ENCODE data around the gene ABCA4. TPM values are rescaled to one million over a fixed set of nuclear protein-coding genes. Genes with fewer than 3 reads are reported as not detected.

Gene ABCA4
- total and polyA plus RNA-seq, 8 donors = 0.08 to 1.2 (median 0.37) TPM; not detected in 5

- no peaks in the 10 kb centered on the region for H3K4me1 ChIP-seq
- TF ChIP-seq POLR2AphosphoS5 (IDR thresholded peaks at IDR 0.05) (no peak), POLR2A (IDR thresholded peaks at IDR 0.05) (no peak), CTCF (IDR thresholded peaks at IDR 0.05) (no peak), EP300 (IDR thresholded peaks at IDR 0.05) (no peak)
- no peaks in the 10 kb centered on the region for H3K9me3 ChIP-seq
- WGBS, 5 donors = 74 to 84% (median 82%) methylated on average over 2 of the region's 2 CpGs
- no peak overlapping the region for H3K27ac ChIP-seq
- DNase-seq = no peak
- intact Hi-C loops (cut with DNase I; ENCODE audit: low total_unique reads) = no loop called here
- H3K36me3 ChIP-seq = no peaks in the 10 kb centered on the region
- no peaks in the 10 kb centered on the region for H3K27me3 ChIP-seq
- H3K4me3 ChIP-seq = no peak overlapping the region
Observed at GRCh38 chr1:93969371-93969770, 151.6 kb downstream of the ABCA4 start.

- Histone ChIP-seq H3K9me3 (no peaks in the 10 kb centered on the region), H3K27me3 (no peaks in the 10 kb centered on the region), H3K36me3 (no peaks in the 10 kb centered on the region), H3K4me1 (no peaks in the 10 kb centered on the region), H3K4me3 (no peak overlapping the region), H3K27ac (no peak overlapping the region)
- DNase-seq = peak in 1 of 2 donors; percentile 58
- TF ChIP-seq EP300 (IDR thresholded peaks at IDR 0.05) (no peak), CTCF (IDR thresholded peaks at IDR 0.05) (no peak), POLR2A (IDR thresholded peaks at IDR 0.05) (no peak), POLR2AphosphoS5 (IDR thresholded peaks at IDR 0.05) (no peak)
- WGBS, 5 donors = 79 to 94% (median 86%) methylated on average over 3 of the region's 3 CpGs
- intact Hi-C loops (cut with DNase I; ENCODE audit: low total_unique reads) = no loop called here
Observed at GRCh38 chr1:93967306-93967705, 153.6 kb downstream of the ABCA4 start.

- 67 to 81% (median 76%) methylated on average over 2 of the region's 2 CpGs for WGBS, 5 donors
- H3K36me3 ChIP-seq = no peaks in the 10 kb centered on the region
- H3K9me3 ChIP-seq = no peaks in the 10 kb centered on the region
- H3K27ac ChIP-seq = no peak overlapping the region
- DNase-seq = no peak
- no peaks in the 10 kb centered on the region for H3K4me1 ChIP-seq
- no peaks in the 10 kb centered on the region for H3K27me3 ChIP-seq
- intact Hi-C loops (cut with DNase I; ENCODE audit: low total_unique reads) = no loop called here
- no peak overlapping the region for H3K4me3 ChIP-seq
- TF ChIP-seq EP300 (IDR thresholded peaks at IDR 0.05) = no peak
- TF ChIP-seq CTCF (IDR thresholded peaks at IDR 0.05) = no peak
- TF ChIP-seq POLR2AphosphoS5 (IDR thresholded peaks at IDR 0.05) = no peak
- no peak for TF ChIP-seq POLR2A (IDR thresholded peaks at IDR 0.05)
Observed at GRCh38 chr1:93965888-93966287, 155.1 kb downstream of the ABCA4 start.

- 81 to 96% (median 94%) methylated on average over 2 of the region's 2 CpGs for WGBS, 5 donors
- H3K27me3 ChIP-seq = no peaks in the 10 kb centered on the region
- no peak for DNase-seq
- no peak overlapping the region for H3K4me3 ChIP-seq
- H3K4me1 ChIP-seq = no peaks in the 10 kb centered on the region
- TF ChIP-seq POLR2A (IDR thresholded peaks at IDR 0.05) (no peak), CTCF (IDR thresholded peaks at IDR 0.05) (no peak)
- intact Hi-C loops (cut with DNase I; ENCODE audit: low total_unique reads) = no loop called here
- H3K9me3 ChIP-seq = no peaks in the 10 kb centered on the region
- H3K36me3 ChIP-seq = no peaks in the 10 kb centered on the region
- H3K27ac ChIP-seq = no peak overlapping the region
Observed at GRCh38 chr1:93965256-93965655, 155.7 kb downstream of the ABCA4 start.

Data from stomach (tissue), 9 donors.